Thyroid gland (tissue), 4 donors: ENCODE results near the gene HTRA3. TPM values are rescaled to one million over a fixed set of nuclear protein-coding genes. Genes with fewer than 3 reads are reported as not detected.

ENCODE experiments used
- DNase-seq, 2 donors: peaks; one replicate each; pipeline ENCODE4 v3.0.0-alpha.2; 2019
- H3K27ac ChIP-seq, 3 donors: fragments of 200-600 bp; sonication (generic); 1 replicate in 2 of 3; 2 replicates in 1 of 3; pipeline ENCODE4 v1.5.1; 2016 to 2019; ENCODE audit warnings: mild to moderate bottlenecking in 1 of 3, moderate library complexity in 1 of 3
- H3K27me3 ChIP-seq: fragments of 200-600 bp; sonication (generic); one replicate; pipeline ENCODE4 v1.5.1; 2019
- H3K36me3 ChIP-seq, 2 donors: fragments of 200-600 bp; sonication (generic); one replicate each; pipeline ENCODE4 v1.5.1; 2016 to 2019
- H3K4me1 ChIP-seq, 2 donors: fragments of 200-600 bp; sonication (generic); one replicate each; pipeline ENCODE4 v1.5.1; 2017 to 2019
- H3K4me3 ChIP-seq, 3 donors: fragments of 200-600 bp; sonication (generic); replicated peaks in 1 of 3; 1 replicate in 2 of 3; 2 replicates in 1 of 3; pipeline ENCODE4 v1.5.1; 2016; ENCODE audit warnings: mild to moderate bottlenecking in 1 of 3
- H3K9me3 ChIP-seq: fragments of 200-600 bp; sonication (generic); one replicate; pipeline ENCODE4 v1.5.1; 2017
- CTCF ChIP-seq, 6 experiments: fragments of 200-600 bp in 3 of 6; fragments of 450-650 bp in 3 of 6; sonication (generic) in 3 of 6; IDR thresholded peaks; one replicate each; pipeline ENCODE4 v1.5.1; 2016 to 2019; ENCODE audit warnings: antibody characterized with exemption in 6 of 6, mild to moderate bottlenecking in 2 of 6, inconsistent platforms in 1 of 6, moderate library complexity in 1 of 6
- POLR2A ChIP-seq, 2 donors: fragments of 450-650 bp; IDR thresholded peaks; one replicate each; pipeline ENCODE4 v1.6.1; 2017; ENCODE audit warnings: antibody characterized with exemption in 2 of 2, mild to moderate bottlenecking in 2 of 2, moderate library complexity in 1 of 2
- WGBS, 2 donors: methylation state at CpG; one replicate each; pipeline ENCODE4 v1.1.5; 2017; 5-methylcytosine and 5-hydroxymethylcytosine counted together
- intact Hi-C: fragments of 100-400 bp; cut with DNase I; formaldehyde crosslinking; loops from one replicate; pipeline ENCODE4 v1.15.1; 2023
- total RNA-seq, 4 donors: library from RNA; depleted of rRNA; stranded (reverse); fragments of >200 nt; gene quantifications; one replicate each; pipeline ENCODE4 v1.2.3, GENCODE V29; 2016

Gene HTRA3
- total RNA-seq, 4 donors from 2014 or later = 6.9 to 38.3 (median 14.0) TPM

- no peak overlapping the region for H3K4me3 ChIP-seq
- 95 to 97% methylated on average over 11 to 14 of the region's 25 CpGs for WGBS, 2 donors
- TF ChIP-seq POLR2A (IDR thresholded peaks at IDR 0.05) (no peak), CTCF (IDR thresholded peaks at IDR 0.05) (no peak)
- H3K36me3 ChIP-seq = no peaks in the 10 kb centered on the region
- intact Hi-C loops = no loop called here
- no peak overlapping the region for H3K27ac ChIP-seq
- DNase-seq = no peak
- peaks cover 14 to 26% of the 10 kb centered on the region in 2 donors for H3K4me1 ChIP-seq
- H3K9me3 ChIP-seq = no peaks in the 10 kb centered on the region
- H3K27me3 ChIP-seq = no peaks in the 10 kb centered on the region
These were observed 10.8 kb downstream of the HTRA3 start for GRCh38 chr4:8280158-8280875.

DNA sequence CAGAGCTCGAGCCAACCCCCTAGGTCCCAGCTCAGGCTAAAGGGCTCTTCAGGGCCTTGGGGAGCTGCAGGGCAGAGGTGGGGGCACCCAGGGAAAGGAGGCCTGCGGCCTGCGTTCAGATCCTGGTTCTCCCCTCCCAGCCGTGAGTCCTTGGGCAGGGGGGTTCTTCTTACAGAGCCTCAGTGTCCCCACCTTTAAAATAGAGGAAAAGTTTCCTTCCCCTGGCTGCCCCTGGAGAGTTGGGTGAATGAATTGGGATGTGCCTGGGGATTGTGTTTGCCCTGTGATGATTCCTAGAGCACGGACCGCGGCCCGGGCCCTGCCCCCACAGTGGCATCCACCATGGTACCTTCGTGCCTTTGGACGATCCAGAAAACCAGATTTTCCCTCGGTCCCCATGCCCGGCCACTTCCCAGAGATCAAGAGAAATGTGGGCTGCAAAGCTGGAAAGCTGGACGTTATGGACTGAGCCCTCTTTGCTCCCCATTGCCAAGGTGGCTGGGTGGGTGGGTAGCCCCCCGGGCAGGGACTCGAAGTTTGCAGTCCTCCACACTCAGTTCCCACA, 11.4 kb downstream of the HTRA3 start:
- no peaks in the 10 kb centered on the region for H3K9me3 ChIP-seq
- no peaks in the 10 kb centered on the region for H3K36me3 ChIP-seq
- 89 to 93% methylated on average over 14 to 15 of the region's 15 CpGs for WGBS, 2 donors
- H3K4me3 ChIP-seq = no peak overlapping the region
- no peak overlapping the region for H3K27ac ChIP-seq
- intact Hi-C loops = no loop called here
- H3K27me3 ChIP-seq = no peaks in the 10 kb centered on the region
- TF ChIP-seq CTCF (IDR thresholded peaks at IDR 0.05) (no peak), POLR2A (IDR thresholded peaks at IDR 0.05) (no peak)
- DNase-seq = no peak
- H3K4me1 ChIP-seq = peaks cover 11 to 23% of the 10 kb centered on the region in 2 donors

DNA sequence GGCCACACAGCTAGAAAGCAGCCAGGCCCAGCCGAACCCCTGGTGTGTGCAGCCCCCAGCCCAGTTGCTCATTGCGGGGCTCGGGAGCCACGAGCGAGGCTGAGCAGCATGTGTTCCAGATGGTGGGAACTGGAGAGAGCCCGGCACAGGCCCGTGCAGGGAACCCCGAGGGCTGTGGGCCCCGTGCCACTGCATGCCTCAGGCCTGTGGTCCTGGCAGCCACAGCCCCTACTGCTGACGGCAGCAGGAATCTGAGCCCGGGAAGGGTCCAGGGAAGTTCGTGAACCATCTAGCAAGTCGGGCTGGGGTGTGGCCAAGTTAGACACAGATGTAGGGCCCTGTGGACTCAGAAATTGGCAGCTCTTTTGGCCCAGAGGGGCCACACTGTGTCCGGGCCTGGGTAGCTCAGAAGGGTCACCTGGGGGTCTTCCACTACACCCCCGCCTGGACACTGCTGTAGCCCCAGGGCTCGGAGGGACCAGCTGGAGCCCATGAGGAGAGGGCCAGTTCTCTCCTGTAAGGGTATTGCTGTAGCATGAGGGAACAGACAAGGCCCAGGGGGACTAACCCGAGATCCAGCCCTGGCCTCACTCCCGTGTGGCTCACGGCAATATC, 12.1 kb downstream of the HTRA3 start:
- DNase-seq = peak in 1 of 2 donors; percentile 29
- peaks cover 5 to 16% of the 10 kb centered on the region in 2 donors for H3K4me1 ChIP-seq
- H3K27ac ChIP-seq = no peak overlapping the region
- 50 to 81% methylated on average over 9 to 18 of the region's 19 CpGs for WGBS, 2 donors
- no peaks in the 10 kb centered on the region for H3K36me3 ChIP-seq
- no peak for TF ChIP-seq POLR2A (IDR thresholded peaks at IDR 0.05)
- TF ChIP-seq CTCF (IDR thresholded peaks at IDR 0.05) = no peak
- intact Hi-C loops = no loop called here
- no peak overlapping the region for H3K4me3 ChIP-seq
- no peaks in the 10 kb centered on the region for H3K9me3 ChIP-seq
- H3K27me3 ChIP-seq = no peaks in the 10 kb centered on the region

DNA sequence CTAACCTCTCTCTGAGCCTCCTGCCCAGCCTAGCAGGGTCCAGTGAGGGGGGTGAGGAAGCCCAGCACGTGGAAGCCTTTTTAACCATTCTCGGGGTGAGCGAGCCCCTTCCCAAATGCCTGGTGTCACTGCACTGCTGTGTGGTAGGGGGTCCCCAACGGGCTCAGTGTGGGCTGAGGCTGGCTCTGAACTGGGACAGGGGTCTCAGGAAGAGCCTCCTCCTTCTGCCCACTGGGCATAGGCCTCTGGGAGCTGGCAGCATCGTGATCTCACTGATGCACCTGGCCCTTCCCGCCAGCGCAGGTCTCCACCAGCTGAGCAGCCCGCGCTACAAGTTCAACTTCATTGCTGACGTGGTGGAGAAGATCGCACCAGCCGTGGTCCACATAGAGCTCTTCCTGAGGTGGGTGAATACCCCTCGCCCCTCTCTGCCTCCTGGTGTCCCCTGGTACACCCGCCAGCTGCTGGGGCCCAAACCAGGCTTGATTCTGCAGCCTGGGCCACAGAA, 12.6 kb downstream of the HTRA3 start:
- Histone ChIP-seq H3K36me3 (no peaks in the 10 kb centered on the region), H3K27me3 (no peaks in the 10 kb centered on the region), H3K9me3 (no peaks in the 10 kb centered on the region), H3K4me1 (peaks cover 0 to 10% of the 10 kb centered on the region in 2 donors), H3K4me3 (no peak overlapping the region), H3K27ac (no peak overlapping the region)
- WGBS, 2 donors = 93 to 100% methylated on average over 1 to 8 of the region's 14 CpGs
- no peak for TF ChIP-seq POLR2A (IDR thresholded peaks at IDR 0.05)
- intact Hi-C loops = no loop called here
- DNase-seq = no peak

GRCh38 chr4:8282742-8283141, 13.2 kb downstream of the HTRA3 start:
- DNase-seq = no peak
- Histone ChIP-seq H3K27ac (no peak overlapping the region), H3K4me1 (peaks cover 0 to 7% of the 10 kb centered on the region in 2 donors)

More at GRCh38 chr4:8282742-8283141, 13.2 kb downstream of the HTRA3 start:
- TF ChIP-seq POLR2A (IDR thresholded peaks at IDR 0.05) (no peak), CTCF (IDR thresholded peaks at IDR 0.05) (no peak)
- Histone ChIP-seq H3K36me3 (no peaks in the 10 kb centered on the region), H3K9me3 (no peaks in the 10 kb centered on the region), H3K27me3 (no peaks in the 10 kb centered on the region), H3K4me3 (no peak overlapping the region)
- intact Hi-C loops = no loop called here
- WGBS, 2 donors = 92% methylated on average over 14 of the region's 14 CpGs
